Colonic mucosa (tissue), 4 donors: Measurements from ENCODE around the gene SRRM5. TPM values are rescaled to one million over a fixed set of nuclear protein-coding genes. Genes with fewer than 3 reads are reported as not detected.

Source experiments
- DNase-seq: peaks from one replicate; pipeline ENCODE4 v3.0.0-alpha.2; 2020
- H3K27ac ChIP-seq: fragments of 200-600 bp; one replicate; pipeline ENCODE4 v1.8.0; 2021
- H3K27me3 ChIP-seq: fragments of 200-600 bp; one replicate; pipeline ENCODE4 v1.8.0; 2021
- H3K36me3 ChIP-seq: fragments of 200-600 bp; one replicate; pipeline ENCODE4 v1.8.0; 2021
- H3K4me1 ChIP-seq: fragments of 200-600 bp; one replicate; pipeline ENCODE4 v1.8.0; 2021; ENCODE audit warnings: mild to moderate bottlenecking
- H3K4me3 ChIP-seq: fragments of 200-600 bp; one replicate; pipeline ENCODE4 v1.8.0; 2021
- H3K9ac ChIP-seq, 2 donors: one replicate each; pipeline ENCODE4 v1.7.0; 2013; ENCODE audit warnings: control low read depth in 2 of 2, low read depth in 2 of 2, low read length in 2 of 2
- H3K9me3 ChIP-seq: fragments of 200-600 bp; one replicate; pipeline ENCODE4 v1.8.0; 2021
- intact Hi-C: fragments of 100-400 bp; cut with DNase I; formaldehyde crosslinking; loops from one replicate; pipeline ENCODE4 v1.14.1; 2022
- total RNA-seq, 2 donors: library from RNA; stranded (reverse); fragmentation: NEBNext Ultra II Directional in 1 of 2; extraction: Animal tissue kit (Norgen Biotek cat#: 25700) in 1 of 2; gene quantifications; one replicate each; pipeline ENCODE4 v1.2.1, GENCODE V29; 2021
- TF ChIP-seq, protein P1 (sequence below): fragments of 200-600 bp; IDR thresholded peaks from one replicate; pipeline ENCODE4 v1.8.0; 2022; ENCODE audit warnings: antibody characterized with exemption, mild to moderate bottlenecking
- donor health status: healthy.
- donor health status: DM: no; HTN: no; CAD: no.
- donor health status: DM: no; HTN: no; CAD: no.

The SRRM5 gene
- total RNA-seq, 2 donors from 2014 or later, result 0.42 to 0.57 TPM

DNA sequence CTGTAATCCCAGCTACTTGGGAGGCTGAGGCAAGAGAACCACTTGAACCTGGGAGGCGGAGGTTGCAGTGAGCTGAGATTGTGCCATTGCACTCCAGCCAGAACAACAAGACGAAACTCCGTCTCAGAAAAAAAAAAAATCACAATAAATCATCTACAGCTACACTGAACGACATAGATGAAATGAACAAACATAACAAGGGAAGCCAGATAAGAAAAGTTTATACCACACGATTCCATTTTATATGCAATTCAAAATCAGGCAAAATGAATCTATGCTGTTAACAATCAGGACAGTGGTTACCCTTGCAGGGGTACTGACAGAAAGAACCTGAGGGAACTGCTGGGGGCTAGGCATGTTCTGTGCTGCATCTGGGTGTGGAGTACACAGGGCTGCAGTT, 42.2 kb upstream of the SRRM5 start:
- intact Hi-C loops, result no loop called here
- no peaks in the 10 kb centered on the region for H3K36me3 ChIP-seq
- no peak overlapping the region for H3K4me3 ChIP-seq

DNA sequence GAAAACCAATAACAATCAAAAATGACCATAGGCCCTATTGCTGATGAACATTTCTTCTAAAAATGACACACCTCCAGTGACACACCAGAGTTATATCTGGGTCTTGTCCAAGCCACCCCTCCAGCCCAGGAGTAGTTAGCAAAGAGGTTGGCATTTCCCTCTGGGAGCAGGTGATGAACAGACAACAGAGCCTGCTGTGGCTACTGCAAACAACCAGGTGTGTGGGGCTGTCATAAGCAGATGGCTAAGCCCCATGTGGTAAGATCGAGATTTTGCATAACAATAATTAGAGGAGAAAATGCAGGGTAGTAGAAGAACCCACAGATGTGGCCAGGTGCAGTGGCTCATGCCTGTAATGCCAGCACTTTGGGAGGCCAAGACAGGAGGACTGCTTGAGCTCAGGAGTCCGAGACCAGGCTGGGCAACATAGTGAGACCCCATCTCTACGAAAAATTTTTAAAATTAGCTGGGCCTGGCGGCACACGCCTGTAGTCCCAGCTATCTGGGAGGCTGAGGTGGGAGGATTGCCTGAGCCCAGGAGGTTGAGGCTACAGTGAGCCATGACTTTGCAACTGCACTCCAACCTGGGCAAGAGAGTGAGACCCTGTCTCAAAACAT, 41.6 kb upstream of the SRRM5 start:
- no peak overlapping the region for H3K4me3 ChIP-seq
- no peak overlapping the region for H3K27ac ChIP-seq
- H3K36me3 ChIP-seq, result no peaks in the 10 kb centered on the region
- H3K27me3 ChIP-seq, result no peaks in the 10 kb centered on the region
- DNase-seq, result no peak
- no peak overlapping the region for H3K9ac ChIP-seq
- TF ChIP-seq, protein P1, sequence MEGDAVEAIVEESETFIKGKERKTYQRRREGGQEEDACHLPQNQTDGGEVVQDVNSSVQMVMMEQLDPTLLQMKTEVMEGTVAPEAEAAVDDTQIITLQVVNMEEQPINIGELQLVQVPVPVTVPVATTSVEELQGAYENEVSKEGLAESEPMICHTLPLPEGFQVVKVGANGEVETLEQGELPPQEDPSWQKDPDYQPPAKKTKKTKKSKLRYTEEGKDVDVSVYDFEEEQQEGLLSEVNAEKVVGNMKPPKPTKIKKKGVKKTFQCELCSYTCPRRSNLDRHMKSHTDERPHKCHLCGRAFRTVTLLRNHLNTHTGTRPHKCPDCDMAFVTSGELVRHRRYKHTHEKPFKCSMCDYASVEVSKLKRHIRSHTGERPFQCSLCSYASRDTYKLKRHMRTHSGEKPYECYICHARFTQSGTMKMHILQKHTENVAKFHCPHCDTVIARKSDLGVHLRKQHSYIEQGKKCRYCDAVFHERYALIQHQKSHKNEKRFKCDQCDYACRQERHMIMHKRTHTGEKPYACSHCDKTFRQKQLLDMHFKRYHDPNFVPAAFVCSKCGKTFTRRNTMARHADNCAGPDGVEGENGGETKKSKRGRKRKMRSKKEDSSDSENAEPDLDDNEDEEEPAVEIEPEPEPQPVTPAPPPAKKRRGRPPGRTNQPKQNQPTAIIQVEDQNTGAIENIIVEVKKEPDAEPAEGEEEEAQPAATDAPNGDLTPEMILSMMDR, result no peak
- intact Hi-C loops, result no loop called here
- no peaks in the 10 kb centered on the region for H3K9me3 ChIP-seq
- H3K4me1 ChIP-seq, result peaks cover 7% of the 10 kb centered on the region

More for the DNA sequence above, 42.2 kb upstream of the SRRM5 start:
- H3K4me1 ChIP-seq, result peaks cover 5% of the 10 kb centered on the region
- H3K9ac ChIP-seq, result no peak overlapping the region
- TF ChIP-seq, protein P1, result no peak
- H3K9me3 ChIP-seq, result no peaks in the 10 kb centered on the region
- DNase-seq, result no peak
- H3K27me3 ChIP-seq, result no peaks in the 10 kb centered on the region
- H3K27ac ChIP-seq, result no peak overlapping the region

GRCh38 chr19:43572171-43572588, 39.7 kb upstream of the SRRM5 start:
- H3K27ac ChIP-seq, result no peak overlapping the region
- no peaks in the 10 kb centered on the region for H3K9me3 ChIP-seq
- TF ChIP-seq, protein P1, result no peak
- H3K4me1 ChIP-seq, result peaks cover 7% of the 10 kb centered on the region
- no peak for DNase-seq
- H3K9ac ChIP-seq, result no peak overlapping the region
- H3K36me3 ChIP-seq, result no peaks in the 10 kb centered on the region
- H3K4me3 ChIP-seq, result no peak overlapping the region
- intact Hi-C loops, result no loop called here
- H3K27me3 ChIP-seq, result no peaks in the 10 kb centered on the region

- no peaks in the 10 kb centered on the region for H3K36me3 ChIP-seq
- H3K4me3 ChIP-seq, result peak overlapping the region; percentile 80
- peak overlapping the region; percentile 74 to 95 for H3K9ac ChIP-seq
- H3K27me3 ChIP-seq, result no peaks in the 10 kb centered on the region
- intact Hi-C loops, result loop anchor here (1.0 kb wide), 1 partner anchor 22 kb away; the partner anchor contains the start of genes IRGQ and ZNF576
- TF ChIP-seq, protein P1, result no peak
- H3K4me1 ChIP-seq, result peaks cover 7% of the 10 kb centered on the region
- H3K9me3 ChIP-seq, result no peaks in the 10 kb centered on the region
- DNase-seq, result no peak
- peak overlapping the region; percentile 39 for H3K27ac ChIP-seq
These were observed 37.3 kb upstream of the SRRM5 start for GRCh38 chr19:43574424-43575155.

DNA sequence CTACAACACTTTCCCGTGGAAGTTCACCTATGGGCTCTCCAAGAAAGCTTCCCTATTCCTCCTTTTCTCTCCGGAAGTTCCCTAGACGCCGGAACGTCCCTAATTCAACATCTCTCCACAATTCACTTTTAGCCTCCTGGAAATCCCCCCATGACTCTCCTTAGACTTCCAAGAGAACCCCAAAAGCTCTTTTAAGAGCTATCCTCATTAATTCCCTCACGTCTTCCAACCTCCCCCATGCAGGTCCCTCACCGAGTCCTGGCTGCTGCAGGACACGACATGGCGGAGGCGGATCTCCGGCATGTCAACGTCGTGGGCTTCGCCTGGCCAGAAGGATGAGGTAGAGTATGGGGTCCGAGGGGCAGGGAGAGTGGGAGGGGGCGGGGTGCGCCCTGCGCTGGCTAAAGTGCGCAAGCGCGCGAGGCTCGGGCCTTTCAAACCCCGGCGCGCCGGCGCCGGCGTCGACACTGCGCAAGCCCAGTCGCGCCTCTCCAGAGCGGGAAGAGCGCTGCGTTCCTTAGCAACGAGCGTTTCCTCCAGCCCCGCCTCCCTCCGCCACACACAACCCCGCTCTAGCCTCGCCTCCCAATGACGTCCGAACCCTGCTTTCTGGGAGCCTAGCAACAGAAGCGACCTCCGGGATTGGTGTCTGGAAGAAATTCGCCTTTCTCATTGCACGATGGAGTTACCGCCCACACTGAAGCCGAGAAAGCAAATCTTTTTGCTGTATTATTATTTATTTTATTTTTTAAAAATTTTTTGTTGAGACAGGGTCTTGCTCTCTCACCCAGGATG, 36.5 kb upstream of the SRRM5 start, which contains the start of the genes PINLYP and XRCC1:
Gene PINLYP (plus strand): TSS at position 646 of the 795 bp plus-strand sequence. CDS start 1,391 bp downstream, outside the sequence.
Gene XRCC1 (minus strand): TSS at position 372 of the 795 bp plus-strand sequence. CDS start 69 bp downstream, at position 303.
- peak within 1 kb of the TSS; percentile 80 for H3K4me3 ChIP-seq
- H3K9ac ChIP-seq, result peak within 1 kb of the TSS; percentile 74 to 95
- H3K27ac ChIP-seq, result peak within 1 kb of the TSS; percentile 39
- H3K9me3 ChIP-seq, result no peaks in the 10 kb centered on the region
- TF ChIP-seq, protein P1, result no peak
- peaks cover 7% of the 10 kb centered on the region for H3K4me1 ChIP-seq
- DNase-seq, result peak; percentile 97
- no peaks in the 10 kb centered on the region for H3K36me3 ChIP-seq
- intact Hi-C loops, result loop anchor here (1.0 kb wide), 1 partner anchor 21 kb away; the partner anchor contains the start of genes IRGQ and ZNF576
- no peaks in the 10 kb centered on the region for H3K27me3 ChIP-seq
